Panc1 (cell line): ENCODE data around the gene FRRS1. TPM values are rescaled to one million over a fixed set of nuclear protein-coding genes. Genes with fewer than 3 reads are reported as not detected.

Experiments
- ATAC-seq: fragments of 200-7000 bp; cut with Tn5 transposase; 2 replicates; pipeline ENCODE4 v1.9.1; 2020; ENCODE audit warnings: mild to moderate bottlenecking, moderate library complexity
- BruUV-seq: library from RNA; stranded (reverse); fragments of 400-500 nt; replicated peaks from 2 replicates; lab custom pipeline; 2021; lab: Mats Ljungman, UMichigan
- CTCF ChIA-PET: fragments of 300-600 bp; sonication (Branson Sonifier 250); formaldehyde crosslinking; loops from one replicate; lab custom pipeline; 2022; ENCODE audit warnings: antibody characterized with exemption; lab: Charles Lee
- POLR2A ChIA-PET: fragments of 300-600 bp; sonication (Branson Sonifier 250); formaldehyde crosslinking; loops from one replicate; lab custom pipeline; 2022; ENCODE audit warnings: antibody characterized with exemption; lab: Charles Lee
- DNase-seq: peaks from one replicate; pipeline ENCODE4 v3.0.0-alpha.2; 2010; ENCODE audit warnings: low read depth, low spot score
- H3K27ac ChIP-seq: 2 replicates; pipeline ENCODE4 v1.5.1; 2011; ENCODE audit warnings: mild to moderate bottlenecking, low read length, inconsistent platforms
- H3K27me3 ChIP-seq: fragments of 200-500 bp; sonication (Bioruptor generic); 2 replicates; pipeline ENCODE4 v1.6.0; 2014; ENCODE audit warnings: low read length, inconsistent platforms; ENCODE audit not compliant: control insufficient read depth, insufficient read depth
- H3K36me3 ChIP-seq: fragments of 200-500 bp; sonication (Bioruptor generic); 2 replicates; pipeline ENCODE4 v1.5.1; 2014; ENCODE audit warnings: inconsistent platforms, mild to moderate bottlenecking, low read length, moderate library complexity; ENCODE audit not compliant: control insufficient read depth, insufficient read depth
- H3K4me1 ChIP-seq: 2 replicates; pipeline ENCODE4 v1.5.1; 2011; ENCODE audit warnings: inconsistent platforms, mild to moderate bottlenecking, low read length, moderate library complexity; ENCODE audit not compliant: control insufficient read depth, insufficient read depth
- H3K4me3 ChIP-seq, 2 experiments: 2 replicates each; pipeline ENCODE4 v1.5.1; 2011 to 2012; ENCODE audit warnings: low read depth in 2 of 2, low read length in 2 of 2, mild to moderate bottlenecking in 2 of 2, inconsistent platforms in 1 of 2, moderate library complexity in 1 of 2
- H3K9me3 ChIP-seq: fragments of 200-500 bp; sonication (Bioruptor generic); 2 replicates; pipeline ENCODE4 v1.5.1; 2014; ENCODE audit warnings: low read depth, mild to moderate bottlenecking, inconsistent platforms, low read length, moderate library complexity; ENCODE audit not compliant: control insufficient read depth, insufficient read depth
- CTCF ChIP-seq: fragments of 450-650 bp; IDR thresholded peaks from 2 replicates; pipeline ENCODE4 v1.5.1; 2017; ENCODE audit warnings: mild to moderate bottlenecking
- POLR2AphosphoS5 ChIP-seq: IDR thresholded peaks from 2 replicates; pipeline ENCODE4 v1.6.1; 2012; ENCODE audit warnings: mild to moderate bottlenecking, low read depth, low read length, moderate library complexity
- REST ChIP-seq, 2 experiments: IDR thresholded peaks; 2 replicates each; pipeline ENCODE4 v1.6.1; 2011 to 2012; ENCODE audit warnings: low read depth in 2 of 2, control low read depth in 1 of 2, low read length in 1 of 2, mild to moderate bottlenecking in 1 of 2, moderate library complexity in 1 of 2; ENCODE audit not compliant: insufficient read depth in 1 of 2
- SIN3A ChIP-seq: IDR thresholded peaks from 2 replicates; pipeline ENCODE4 v1.6.1; 2012; ENCODE audit warnings: low read depth, mild to moderate bottlenecking, low read length, moderate library complexity, borderline replicate concordance; ENCODE audit not compliant: insufficient read depth
- TCF7L2 ChIP-seq: IDR thresholded peaks from 2 replicates; pipeline ENCODE4 v1.6.1; 2011; ENCODE audit warnings: mild to moderate bottlenecking, low read depth, low read length, inconsistent platforms
- in situ Hi-C: cut with HindIII; loops from 2 replicates; pipeline ENCODE4 v1.10.0; 2016; ENCODE audit warnings: low sequenced_read_pairs, low pct_unique_long_range_greater_than_20kb
- intact Hi-C: fragments of 100-400 bp; cut with micrococcal nuclease; formaldehyde crosslinking; loops from one replicate; pipeline ENCODE4 v1.10.0; 2022; ENCODE audit not compliant: unreplicated experiment
- total RNA-seq: library from RNA; stranded (reverse); gene quantifications from one replicate; pipeline ENCODE4 v1.2.1, GENCODE V29; 2021; ENCODE audit not compliant: unreplicated experiment

FRRS1 gene
- total RNA-seq, 1 experiment from 2014 or later: 1.2 TPM

- CTCF ChIA-PET: no interaction called here
Observed at GRCh38 chr1:99702221-99702620, 64.2 kb downstream of the FRRS1 start.

DNA sequence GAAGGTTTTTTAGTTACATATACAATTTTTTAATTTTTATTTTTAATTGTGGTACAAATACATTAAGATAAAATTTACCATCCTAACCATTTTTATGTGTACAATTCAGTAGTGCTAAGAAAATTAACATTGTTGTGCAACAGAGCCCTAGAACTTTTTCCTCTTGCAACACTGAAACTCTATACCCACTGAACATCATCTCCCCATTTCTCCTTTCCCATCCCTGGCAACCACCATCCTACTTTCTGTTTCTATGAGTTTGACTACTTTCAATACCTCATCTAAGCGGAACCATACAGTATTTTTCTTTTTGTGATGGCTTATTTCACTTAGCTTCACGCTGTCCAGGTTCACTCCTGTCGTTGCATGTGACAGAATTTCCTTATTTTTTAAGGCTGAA is 66.4 kb downstream of the FRRS1 start:
- H3K36me3 ChIP-seq: no peaks in the 10 kb centered on the region
- H3K27ac ChIP-seq: no peak overlapping the region
- CTCF ChIA-PET: no interaction called here
- intact Hi-C loops: loop anchor here (10.0 kb wide), 2 partner anchors 215 to 905 kb away; no protein-coding TSS in a partner anchor
- no peaks in the 10 kb centered on the region for H3K4me1 ChIP-seq
- ATAC-seq: no peak
- DNase-seq: no peak
- POLR2A ChIA-PET: no interaction called here
- in situ Hi-C loops: no loop called here
- no TSS peak for BruUV-seq
- H3K9me3 ChIP-seq: no peaks in the 10 kb centered on the region
- H3K4me3 ChIP-seq: no peak overlapping the region
- peaks cover 2% of the 10 kb centered on the region for H3K27me3 ChIP-seq
- TF ChIP-seq POLR2AphosphoS5 (no peak), CTCF (no peak), TCF7L2 (no peak)

More at GRCh38 chr1:99702221-99702620, 64.2 kb downstream of the FRRS1 start:
- no peak for DNase-seq
- Histone ChIP-seq H3K4me3 (no peak overlapping the region), H3K27ac (no peak overlapping the region), H3K36me3 (no peaks in the 10 kb centered on the region), H3K27me3 (peaks cover 2% of the 10 kb centered on the region; the same call in 1 of the 2 replicates), H3K4me1 (no peaks in the 10 kb centered on the region), H3K9me3 (no peaks in the 10 kb centered on the region)
- POLR2A ChIA-PET: no interaction called here
- TF ChIP-seq POLR2AphosphoS5 (no peak), CTCF (no peak), TCF7L2 (no peak), SIN3A (no peak), REST (IDR thresholded peaks at IDR 0.05; ENCODE audit: insufficient read depth in 1 of 2, low read depth in 2 of 2, low read length in 1 of 2) (no peak)
- ATAC-seq: no peak
- BruUV-seq: no TSS peak
- intact Hi-C loops (loop anchor here (10.0 kb wide), 2 partner anchors 217 to 907 kb away; no protein-coding TSS in a partner anchor), in situ Hi-C loops (no loop called here)
